Endothelial cell (in vitro differentiated cells): ENCODE results near the gene PPP1R3C. TPM values are rescaled to one million over a fixed set of nuclear protein-coding genes. Genes with fewer than 3 reads are reported as not detected.

Experiments used
- DNase-seq: peaks from one replicate; pipeline ENCODE4 v3.0.0; 2021; ENCODE audit warnings: low spot score
- H3K27ac Mint-ChIP-seq: one replicate; pipeline ENCODE4 v1.8.0; 2021; ENCODE audit warnings: mixed read lengths, inconsistent platforms; ENCODE audit not compliant: unreplicated experiment
- H3K27me3 Mint-ChIP-seq: one replicate; pipeline ENCODE4 v1.8.0; 2021; ENCODE audit warnings: mild to moderate bottlenecking, moderate library complexity, mixed read lengths, inconsistent platforms; ENCODE audit not compliant: unreplicated experiment
- H3K36me3 Mint-ChIP-seq: one replicate; pipeline ENCODE4 v1.8.0; 2021; ENCODE audit warnings: mild to moderate bottlenecking, low read depth, mixed read lengths, inconsistent platforms; ENCODE audit not compliant: unreplicated experiment
- H3K4me1 Mint-ChIP-seq: one replicate; pipeline ENCODE4 v1.8.0; 2021; ENCODE audit warnings: mild to moderate bottlenecking, mixed read lengths, inconsistent platforms; ENCODE audit not compliant: unreplicated experiment
- H3K4me3 Mint-ChIP-seq: one replicate; pipeline ENCODE4 v1.8.0; 2021; ENCODE audit warnings: mild to moderate bottlenecking, mixed read lengths, inconsistent platforms; ENCODE audit not compliant: unreplicated experiment
- H3K9me3 Mint-ChIP-seq: one replicate; pipeline ENCODE4 v1.8.0; 2021; ENCODE audit warnings: mixed read lengths, inconsistent platforms; ENCODE audit not compliant: unreplicated experiment
- total RNA-seq: library from RNA; stranded (reverse); fragmentation: NEBNext Ultra II Directional; extraction: Animal tissue kit (Norgen Biotek cat#: 25700); gene quantifications from one replicate; pipeline ENCODE4 v1.2.1, GENCODE V29; 2021; ENCODE audit not compliant: unreplicated experiment
- TF ChIP-seq, protein P1 (sequence below): fragments of 200-600 bp; sonication (generic); IDR thresholded peaks from one replicate; pipeline ENCODE4 v1.5.0; 2021; ENCODE audit warnings: antibody characterized with exemption; ENCODE audit not compliant: unreplicated experiment

The PPP1R3C gene
- total RNA-seq, 1 donor from 2014 or later: 0.31 TPM

DNA sequence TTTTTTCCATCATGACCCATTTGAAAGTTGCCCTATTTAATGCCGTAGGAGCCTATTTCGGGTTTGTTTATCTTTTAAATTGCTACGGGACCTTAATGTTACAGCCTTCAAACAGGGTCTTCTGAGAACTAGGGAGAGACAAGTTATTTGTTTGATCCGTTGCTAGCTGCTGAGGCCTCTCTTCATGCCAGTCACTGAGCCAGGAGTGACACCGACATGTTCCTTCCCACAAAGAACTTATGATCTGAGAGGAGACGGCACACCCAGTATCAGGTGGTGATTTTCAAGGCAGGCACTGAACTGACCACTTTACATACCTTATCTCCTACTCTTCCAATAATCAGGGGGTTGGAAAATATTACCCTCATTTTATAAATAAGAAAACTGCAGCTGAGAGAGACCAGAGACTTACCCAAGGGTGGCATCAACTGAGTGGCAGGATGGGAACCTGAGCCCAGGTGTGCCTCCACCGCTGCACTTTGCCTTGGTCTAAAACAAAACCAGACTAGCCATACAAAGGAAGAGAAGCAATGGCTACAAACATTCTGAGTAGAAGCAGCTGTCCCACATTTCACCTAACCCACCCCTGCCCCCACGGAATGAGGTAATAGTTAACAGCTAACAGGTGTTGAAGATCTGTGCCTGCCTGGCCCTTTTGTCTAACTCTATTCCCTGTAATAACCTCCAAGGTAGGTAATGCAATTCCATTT, 40.5 kb downstream of the PPP1R3C start:
- Mint-ChIP-seq H3K36me3 (no peaks in the 10 kb centered on the region), H3K27ac (no peak overlapping the region), H3K27me3 (no peaks in the 10 kb centered on the region), H3K4me3 (no peak overlapping the region), H3K9me3 (no peaks in the 10 kb centered on the region), H3K4me1 (no peaks in the 10 kb centered on the region)
- TF ChIP-seq, protein P1, sequence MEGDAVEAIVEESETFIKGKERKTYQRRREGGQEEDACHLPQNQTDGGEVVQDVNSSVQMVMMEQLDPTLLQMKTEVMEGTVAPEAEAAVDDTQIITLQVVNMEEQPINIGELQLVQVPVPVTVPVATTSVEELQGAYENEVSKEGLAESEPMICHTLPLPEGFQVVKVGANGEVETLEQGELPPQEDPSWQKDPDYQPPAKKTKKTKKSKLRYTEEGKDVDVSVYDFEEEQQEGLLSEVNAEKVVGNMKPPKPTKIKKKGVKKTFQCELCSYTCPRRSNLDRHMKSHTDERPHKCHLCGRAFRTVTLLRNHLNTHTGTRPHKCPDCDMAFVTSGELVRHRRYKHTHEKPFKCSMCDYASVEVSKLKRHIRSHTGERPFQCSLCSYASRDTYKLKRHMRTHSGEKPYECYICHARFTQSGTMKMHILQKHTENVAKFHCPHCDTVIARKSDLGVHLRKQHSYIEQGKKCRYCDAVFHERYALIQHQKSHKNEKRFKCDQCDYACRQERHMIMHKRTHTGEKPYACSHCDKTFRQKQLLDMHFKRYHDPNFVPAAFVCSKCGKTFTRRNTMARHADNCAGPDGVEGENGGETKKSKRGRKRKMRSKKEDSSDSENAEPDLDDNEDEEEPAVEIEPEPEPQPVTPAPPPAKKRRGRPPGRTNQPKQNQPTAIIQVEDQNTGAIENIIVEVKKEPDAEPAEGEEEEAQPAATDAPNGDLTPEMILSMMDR: no peak
- no peak for DNase-seq

DNA sequence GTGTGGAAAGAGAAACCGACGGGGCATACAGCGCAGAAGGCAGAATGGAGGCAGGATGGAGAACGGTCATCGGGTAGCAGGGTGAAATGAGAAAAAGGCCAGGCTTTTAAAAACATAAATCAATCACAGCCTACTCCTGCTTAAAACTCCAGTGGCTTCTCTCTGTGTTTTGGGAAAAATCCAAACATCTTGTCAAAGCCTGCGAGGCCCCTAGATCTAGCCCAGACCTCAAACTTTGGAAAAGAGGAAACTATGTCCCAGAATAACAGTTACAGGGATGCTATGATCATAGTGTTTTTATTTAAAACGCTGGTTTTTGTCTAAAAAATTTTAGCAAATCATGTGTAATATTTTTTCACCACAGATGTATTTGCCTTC, 41.1 kb downstream of the PPP1R3C start:
- Mint-ChIP-seq H3K36me3 (no peaks in the 10 kb centered on the region), H3K4me3 (no peak overlapping the region), H3K9me3 (no peaks in the 10 kb centered on the region), H3K27me3 (no peaks in the 10 kb centered on the region), H3K4me1 (no peaks in the 10 kb centered on the region), H3K27ac (no peak overlapping the region)
- TF ChIP-seq, protein P1: no peak
- DNase-seq: no peak

DNA sequence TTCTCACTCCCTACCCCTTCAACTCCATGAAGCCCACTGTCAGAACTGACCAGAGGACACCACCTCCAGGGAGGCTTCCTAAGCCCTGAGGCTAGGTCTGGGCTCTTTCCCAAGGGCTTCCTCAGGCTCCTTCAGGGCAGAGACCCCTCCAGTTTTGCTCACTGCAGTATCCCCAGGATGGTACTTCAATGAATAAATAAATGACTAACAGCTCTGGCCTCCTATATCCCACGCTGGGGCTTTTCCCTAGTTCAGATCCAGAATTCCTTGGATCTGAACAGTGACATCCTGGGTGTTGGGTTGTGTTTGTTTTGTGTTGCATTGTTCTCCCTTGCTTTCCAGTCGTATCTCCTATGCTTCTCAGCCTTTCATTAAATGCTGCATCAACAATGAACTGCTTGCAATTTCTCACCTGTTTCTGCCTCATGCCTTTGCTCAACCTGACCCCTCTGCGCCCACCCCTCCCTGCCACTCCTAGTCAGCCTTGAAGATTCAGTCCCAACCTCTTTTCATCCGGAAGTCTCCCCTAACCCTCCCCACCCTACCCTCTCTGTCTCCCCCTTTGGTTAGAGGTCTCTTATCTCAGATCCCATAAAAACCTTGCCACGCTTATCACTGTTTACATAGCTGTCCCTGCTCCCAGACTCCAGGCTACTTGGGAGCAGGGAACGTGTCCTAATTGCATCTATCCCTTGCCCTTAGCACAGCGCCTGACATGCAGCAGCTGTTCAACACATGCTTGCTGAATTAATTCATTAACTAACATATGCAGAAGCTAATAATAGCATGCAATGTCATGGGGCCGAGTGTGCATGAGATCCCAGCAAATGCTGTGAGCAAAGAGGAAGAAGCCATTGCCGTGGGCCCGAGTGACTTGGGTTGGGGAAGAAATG, 41.7 kb downstream of the PPP1R3C start:
- no peak overlapping the region for H3K4me3 Mint-ChIP-seq

DNA sequence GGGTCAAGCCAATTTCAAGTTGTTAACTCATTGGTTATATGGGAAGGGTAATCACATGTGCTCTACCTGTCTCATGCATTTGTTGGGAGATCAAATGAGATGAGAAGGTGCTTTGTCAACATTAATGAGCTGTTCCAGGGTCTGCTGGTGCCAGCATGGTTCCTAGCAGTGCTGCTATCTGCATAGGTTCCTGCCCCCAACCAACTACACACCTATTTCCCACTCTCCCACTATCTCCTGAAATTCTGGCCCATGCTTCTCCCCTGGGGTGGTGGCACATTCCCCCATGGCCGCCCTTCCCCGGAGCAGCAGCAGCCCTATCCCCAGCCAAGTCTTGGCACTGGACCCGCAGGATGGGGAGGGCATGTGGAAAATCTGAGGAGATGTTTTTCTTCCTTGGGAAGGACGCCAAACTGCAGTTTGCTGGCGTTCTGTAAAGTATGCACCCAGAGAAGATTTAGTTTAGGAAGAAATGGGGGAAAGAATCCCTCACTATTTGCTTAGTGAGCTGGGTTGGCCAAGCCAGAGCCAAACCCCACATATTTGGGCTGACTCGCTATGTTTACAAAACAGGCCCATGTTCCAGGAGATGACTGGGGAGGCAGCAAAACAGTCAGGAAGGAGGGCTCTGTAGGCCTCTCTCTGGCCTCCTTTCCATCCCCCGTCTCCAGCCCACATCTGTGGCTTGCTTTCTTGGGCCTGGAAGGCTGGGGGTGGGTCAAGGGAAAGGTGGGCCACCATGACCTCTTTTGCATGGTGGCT, 42.5 kb downstream of the PPP1R3C start:
- Mint-ChIP-seq H3K9me3 (no peaks in the 10 kb centered on the region), H3K27me3 (no peaks in the 10 kb centered on the region), H3K4me1 (no peaks in the 10 kb centered on the region), H3K4me3 (no peak overlapping the region), H3K27ac (no peak overlapping the region), H3K36me3 (no peaks in the 10 kb centered on the region)
- DNase-seq: no peak
- TF ChIP-seq, protein P1: no peak

More for the DNA sequence above, 41.7 kb downstream of the PPP1R3C start:
- H3K27me3 Mint-ChIP-seq: no peaks in the 10 kb centered on the region
- H3K27ac Mint-ChIP-seq: no peak overlapping the region
- no peaks in the 10 kb centered on the region for H3K36me3 Mint-ChIP-seq
- TF ChIP-seq, protein P1: no peak
- DNase-seq: no peak
- no peaks in the 10 kb centered on the region for H3K4me1 Mint-ChIP-seq
- H3K9me3 Mint-ChIP-seq: no peaks in the 10 kb centered on the region
